Measurements from ENCODE around the gene GREB1L.
"Not testable (repeated sequence)": the region's sequence is repeated elsewhere in the genome, so short reads cannot be mapped to it uniquely, and the experiment has no call there.

The GREB1L gene

DNA sequence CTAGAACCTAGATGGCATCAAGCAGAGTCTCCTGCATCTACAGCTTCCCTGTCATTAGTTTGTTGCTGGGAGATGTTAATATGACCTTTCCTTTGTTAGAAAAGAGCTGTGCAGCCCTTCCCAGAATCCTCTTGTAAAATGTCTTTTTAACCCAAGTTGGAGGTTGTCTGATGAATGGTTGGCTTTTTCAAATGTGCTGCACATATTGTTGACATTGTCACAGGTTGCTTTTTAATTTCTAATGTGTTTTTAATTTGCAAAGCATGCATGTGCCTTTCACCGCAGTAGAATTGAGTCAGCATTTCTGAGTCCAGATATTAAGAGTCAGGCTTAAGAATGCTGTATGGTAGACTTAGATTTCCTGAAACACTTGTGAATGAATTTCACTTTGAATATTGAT is 120.8 kb downstream of the GREB1L start:
- TF ChIP-seq SUZ12 (IDR thresholded peaks at IDR 0.05; ENCODE audit: extremely low read depth, insufficient read depth, insufficient read length) = no peak
- TF ChIP-seq YY1 (IDR thresholded peaks at IDR 0.05; ENCODE audit: insufficient read depth, insufficient read length) = no peak
- no peak for TF ChIP-seq ZNF274 (IDR thresholded peaks at IDR 0.05; ENCODE audit: low read depth, low read length)
- no peak overlapping the region for H3K4me3 ChIP-seq (ENCODE audit: insufficient read length, low read depth)
- H3K36me3 ChIP-seq (ENCODE audit: insufficient read depth, insufficient read length, low read length) = no peaks in the 10 kb centered on the region
- H3K4me1 ChIP-seq (ENCODE audit: insufficient read depth, insufficient read length) = no peaks in the 10 kb centered on the region
- H3K9ac ChIP-seq (ENCODE audit: insufficient read length, low read depth) = no peak overlapping the region
- H3K27me3 ChIP-seq (ENCODE audit: insufficient read depth, insufficient read length) = no peaks in the 10 kb centered on the region
- no peak for DNase-seq (ENCODE audit: low read depth, low spot score)
- no peaks in the 10 kb centered on the region for H3K9me3 ChIP-seq (ENCODE audit: insufficient read depth, low read length)

DNA sequence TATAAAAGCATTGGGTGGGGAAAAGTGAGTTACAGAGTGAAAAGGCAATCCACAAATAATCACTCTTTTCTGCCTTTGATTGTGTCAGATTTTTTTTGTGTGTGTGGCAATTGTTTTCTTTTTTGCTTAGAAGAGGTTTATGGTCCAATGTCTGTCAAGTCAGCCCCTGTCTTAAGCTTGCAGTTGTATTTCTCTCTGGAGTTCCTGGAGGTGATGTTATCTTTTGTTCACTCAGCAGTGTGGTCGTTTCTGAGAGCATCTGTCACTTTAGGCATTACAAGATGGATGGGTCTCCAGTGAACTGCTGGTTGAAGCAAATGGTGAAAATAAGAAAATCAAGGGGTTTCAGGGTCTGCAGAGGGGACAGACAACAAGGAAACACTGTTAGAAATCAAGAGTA is 121.3 kb downstream of the GREB1L start:
- Histone ChIP-seq H3K4me3 (ENCODE audit: insufficient read length, low read depth) (no peak overlapping the region), H3K27me3 (ENCODE audit: insufficient read depth, insufficient read length) (no peaks in the 10 kb centered on the region), H3K9me3 (ENCODE audit: insufficient read depth, low read length) (no peaks in the 10 kb centered on the region), H3K36me3 (ENCODE audit: insufficient read depth, insufficient read length, low read length) (no peaks in the 10 kb centered on the region), H3K9ac (ENCODE audit: insufficient read length, low read depth) (no peak overlapping the region), H3K4me1 (ENCODE audit: insufficient read depth, insufficient read length) (no peaks in the 10 kb centered on the region)
- no peak for DNase-seq (ENCODE audit: low read depth, low spot score)
- TF ChIP-seq ZNF274 (IDR thresholded peaks at IDR 0.05; ENCODE audit: low read depth, low read length) (no peak), YY1 (IDR thresholded peaks at IDR 0.05; ENCODE audit: insufficient read depth, insufficient read length) (no peak), SUZ12 (IDR thresholded peaks at IDR 0.05; ENCODE audit: extremely low read depth, insufficient read depth, insufficient read length) (no peak)

DNA sequence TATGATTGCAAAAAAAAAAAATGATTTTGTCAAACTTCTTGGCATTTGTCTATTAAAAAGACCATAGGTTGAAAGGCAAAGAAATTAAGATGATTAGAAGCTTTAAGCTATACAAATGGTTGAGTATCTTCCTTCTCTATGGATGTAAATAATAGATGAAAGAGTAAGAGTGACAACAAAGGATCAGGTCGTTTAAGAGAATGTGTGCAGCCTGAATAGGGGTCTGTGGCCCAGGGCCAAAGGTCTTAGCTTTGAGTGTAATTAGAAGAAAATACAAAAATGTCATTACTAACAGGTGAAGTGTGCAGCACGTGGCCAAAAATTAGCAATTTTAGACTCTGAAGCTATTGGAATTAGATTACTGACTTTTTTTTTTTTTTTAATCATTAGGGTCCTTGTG is 122.4 kb downstream of the GREB1L start:
- Histone ChIP-seq H3K9me3 (ENCODE audit: insufficient read depth, low read length) (no peaks in the 10 kb centered on the region), H3K36me3 (ENCODE audit: insufficient read depth, insufficient read length, low read length) (no peaks in the 10 kb centered on the region), H3K4me1 (ENCODE audit: insufficient read depth, insufficient read length) (no peaks in the 10 kb centered on the region), H3K9ac (ENCODE audit: insufficient read length, low read depth) (no peak overlapping the region), H3K27me3 (ENCODE audit: insufficient read depth, insufficient read length) (no peaks in the 10 kb centered on the region), H3K4me3 (ENCODE audit: insufficient read length, low read depth) (no peak overlapping the region)
- no peak for DNase-seq (ENCODE audit: low read depth, low spot score)
- no peak for TF ChIP-seq ZNF274 (IDR thresholded peaks at IDR 0.05; ENCODE audit: low read depth, low read length)

DNA sequence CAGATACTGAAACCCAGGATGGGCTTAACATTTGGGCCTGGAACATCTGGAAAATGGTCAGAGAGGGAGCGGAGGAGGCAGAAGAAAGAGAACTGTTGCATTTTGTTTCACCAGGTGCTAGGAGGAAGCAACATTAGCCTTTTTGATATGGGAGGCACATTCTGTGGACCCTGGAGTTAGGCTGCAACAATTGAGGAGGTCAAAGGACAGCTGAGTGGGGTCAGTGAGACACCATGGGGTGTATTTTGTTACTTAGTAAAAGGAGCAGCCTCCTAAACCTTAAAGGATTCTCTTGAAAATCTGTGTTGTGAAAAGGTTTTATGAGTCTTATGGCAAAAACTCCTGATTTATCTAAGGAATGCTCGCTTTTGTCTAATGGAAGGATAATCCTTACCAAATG is 124.9 kb downstream of the GREB1L start:
- no peak overlapping the region for H3K4me3 ChIP-seq (ENCODE audit: insufficient read length, low read depth)
- TF ChIP-seq SUZ12 (IDR thresholded peaks at IDR 0.05; ENCODE audit: extremely low read depth, insufficient read depth, insufficient read length) (no peak), ZNF274 (IDR thresholded peaks at IDR 0.05; ENCODE audit: low read depth, low read length) (no peak), YY1 (IDR thresholded peaks at IDR 0.05; ENCODE audit: insufficient read depth, insufficient read length) (no peak)
- no peak for DNase-seq (ENCODE audit: low read depth, low spot score)
- no peaks in the 10 kb centered on the region for H3K4me1 ChIP-seq (ENCODE audit: insufficient read depth, insufficient read length)
- H3K36me3 ChIP-seq (ENCODE audit: insufficient read depth, insufficient read length, low read length) = no peaks in the 10 kb centered on the region
- no peaks in the 10 kb centered on the region for H3K9me3 ChIP-seq (ENCODE audit: insufficient read depth, low read length)
- no peak overlapping the region for H3K9ac ChIP-seq (ENCODE audit: insufficient read length, low read depth)
- H3K27me3 ChIP-seq (ENCODE audit: insufficient read depth, insufficient read length) = no peaks in the 10 kb centered on the region

DNA sequence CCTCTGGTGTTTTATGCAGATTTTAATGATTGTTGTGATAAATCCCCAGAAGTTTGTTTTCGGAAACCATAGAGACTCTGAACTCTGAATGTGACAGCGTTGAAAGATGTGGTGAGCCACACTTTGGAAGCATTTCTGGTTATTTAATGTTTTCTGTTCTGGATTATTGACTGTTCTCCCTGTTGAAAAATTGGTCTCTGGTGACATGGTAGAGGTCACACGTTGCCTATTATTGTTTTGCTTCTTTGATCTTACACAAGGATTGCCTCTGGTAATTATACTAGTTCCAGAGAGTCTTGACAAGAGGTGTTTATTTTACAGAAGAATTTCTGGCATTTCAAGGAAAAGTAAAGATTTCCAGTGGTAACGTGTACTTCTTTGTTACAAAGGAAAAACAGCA is 127.1 kb downstream of the GREB1L start:
- H3K4me3 ChIP-seq (ENCODE audit: insufficient read length, low read depth) = no peak overlapping the region
- H3K36me3 ChIP-seq (ENCODE audit: insufficient read depth, insufficient read length, low read length) = no peaks in the 10 kb centered on the region
- H3K9me3 ChIP-seq (ENCODE audit: insufficient read depth, low read length) = no peaks in the 10 kb centered on the region
- no peak for DNase-seq (ENCODE audit: low read depth, low spot score)
- no peaks in the 10 kb centered on the region for H3K4me1 ChIP-seq (ENCODE audit: insufficient read depth, insufficient read length)
- no peak overlapping the region for H3K9ac ChIP-seq (ENCODE audit: insufficient read length, low read depth)
- TF ChIP-seq SUZ12 (IDR thresholded peaks at IDR 0.05; ENCODE audit: extremely low read depth, insufficient read depth, insufficient read length) = no peak
- TF ChIP-seq ZNF274 (IDR thresholded peaks at IDR 0.05; ENCODE audit: low read depth, low read length) = no peak
- no peaks in the 10 kb centered on the region for H3K27me3 ChIP-seq (ENCODE audit: insufficient read depth, insufficient read length)

DNA sequence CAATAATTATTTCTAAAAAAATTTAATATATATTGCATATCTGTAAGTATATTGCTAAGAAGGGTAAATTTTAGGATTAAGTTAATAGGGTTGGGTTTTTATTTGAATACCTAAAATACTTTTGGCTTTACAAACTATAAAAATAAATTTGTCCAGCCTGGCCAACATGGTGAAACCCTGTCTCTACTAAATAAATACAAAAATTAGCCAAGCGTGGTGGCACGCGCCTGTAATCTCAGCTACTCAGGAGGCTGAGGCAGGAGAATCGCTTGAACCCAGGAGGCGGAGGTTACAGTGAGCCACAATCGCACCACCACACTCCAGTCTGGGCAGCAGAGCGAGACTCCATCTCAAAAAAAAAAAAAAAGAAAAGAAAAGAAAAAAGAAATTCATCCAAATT is 127.6 kb downstream of the GREB1L start:
- not testable (repeated sequence) for H3K9ac ChIP-seq (ENCODE audit: insufficient read length, low read depth); H3K36me3 ChIP-seq (ENCODE audit: insufficient read depth, insufficient read length, low read length); H3K4me1 ChIP-seq (ENCODE audit: insufficient read depth, insufficient read length); H3K4me3 ChIP-seq (ENCODE audit: insufficient read length, low read depth); H3K27me3 ChIP-seq (ENCODE audit: insufficient read depth, insufficient read length); H3K9me3 ChIP-seq (ENCODE audit: insufficient read depth, low read length); DNase-seq (ENCODE audit: low read depth, low spot score)

DNA sequence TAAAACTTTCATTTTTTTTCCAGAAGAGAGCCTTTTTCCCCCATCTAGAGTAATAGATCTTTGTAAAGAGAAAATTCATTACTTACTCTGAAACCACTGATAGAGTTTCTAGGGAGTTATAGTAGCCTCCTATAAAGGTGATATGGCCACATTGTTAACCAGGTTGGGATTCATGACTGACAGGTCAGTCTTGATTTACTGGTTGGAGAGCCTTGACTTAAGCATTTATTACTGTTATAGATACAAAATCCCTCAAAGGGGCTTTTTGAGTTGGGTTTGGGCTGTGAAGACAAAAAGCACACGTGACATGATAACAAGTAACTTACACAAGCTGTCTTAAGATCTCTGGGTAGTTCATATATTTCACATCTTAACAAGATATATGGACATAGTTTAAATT is 141.0 kb downstream of the GREB1L start:
- Histone ChIP-seq H3K27me3 (ENCODE audit: insufficient read depth, insufficient read length) (peaks cover 29% of the 10 kb centered on the region), H3K36me3 (ENCODE audit: insufficient read depth, insufficient read length, low read length) (no peaks in the 10 kb centered on the region), H3K4me3 (ENCODE audit: insufficient read length, low read depth) (no peak overlapping the region), H3K4me1 (ENCODE audit: insufficient read depth, insufficient read length) (no peaks in the 10 kb centered on the region), H3K9me3 (ENCODE audit: insufficient read depth, low read length) (no peaks in the 10 kb centered on the region), H3K9ac (ENCODE audit: insufficient read length, low read depth) (no peak overlapping the region)
- TF ChIP-seq YY1 (IDR thresholded peaks at IDR 0.05; ENCODE audit: insufficient read depth, insufficient read length) = no peak
- no peak for TF ChIP-seq SUZ12 (IDR thresholded peaks at IDR 0.05; ENCODE audit: extremely low read depth, insufficient read depth, insufficient read length)
- no peak for TF ChIP-seq ZNF274 (IDR thresholded peaks at IDR 0.05; ENCODE audit: low read depth, low read length)
- no peak for DNase-seq (ENCODE audit: low read depth, low spot score)

DNA sequence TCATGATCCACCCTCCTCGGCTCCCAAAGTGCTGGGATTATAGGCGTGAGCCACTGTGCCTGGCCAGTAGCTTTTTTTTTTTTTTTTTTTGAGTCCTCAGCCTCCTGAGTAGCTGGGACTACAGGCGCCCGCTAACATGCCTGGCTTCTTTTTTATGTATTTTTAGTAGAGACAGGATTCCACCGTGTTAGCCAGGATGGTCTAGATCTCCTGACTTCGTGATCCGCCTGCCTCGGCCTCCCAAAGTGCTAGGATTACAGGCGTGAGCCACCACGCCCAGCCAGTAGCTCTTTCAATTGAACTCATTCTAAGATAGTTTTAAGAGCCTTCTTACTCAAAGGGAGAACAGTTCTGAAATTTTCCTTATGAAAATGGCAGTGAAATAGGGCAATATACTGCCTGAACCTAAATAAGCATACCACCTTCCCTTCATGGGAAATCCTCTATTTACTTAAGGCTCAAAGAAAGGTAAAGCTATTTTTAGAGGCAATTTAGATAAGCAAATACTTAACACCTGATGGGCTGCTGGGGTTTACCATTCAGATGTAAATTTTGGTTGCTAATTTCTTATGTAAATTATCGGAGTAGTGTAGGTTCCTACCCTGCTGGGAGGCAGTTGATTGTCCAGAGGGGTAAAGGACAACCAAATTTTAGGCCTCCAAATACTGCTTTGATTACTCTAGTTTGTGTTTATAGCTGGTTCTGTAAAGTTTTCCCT is 144.7 kb downstream of the GREB1L start:
- Histone ChIP-seq H3K9ac (ENCODE audit: insufficient read length, low read depth) (no peak overlapping the region), H3K27me3 (ENCODE audit: insufficient read depth, insufficient read length) (peaks cover 51% of the 10 kb centered on the region), H3K9me3 (ENCODE audit: insufficient read depth, low read length) (no peaks in the 10 kb centered on the region; the same call in 1 of the 2 replicates), H3K4me1 (ENCODE audit: insufficient read depth, insufficient read length) (no peaks in the 10 kb centered on the region), H3K4me3 (ENCODE audit: insufficient read length, low read depth) (no peak overlapping the region), H3K36me3 (ENCODE audit: insufficient read depth, insufficient read length, low read length) (no peaks in the 10 kb centered on the region)
- no peak for TF ChIP-seq YY1 (IDR thresholded peaks at IDR 0.05; ENCODE audit: insufficient read depth, insufficient read length)
- no peak for TF ChIP-seq SUZ12 (IDR thresholded peaks at IDR 0.05; ENCODE audit: extremely low read depth, insufficient read depth, insufficient read length)
- TF ChIP-seq ZNF274 (IDR thresholded peaks at IDR 0.05; ENCODE audit: low read depth, low read length) = no peak
- DNase-seq (ENCODE audit: low read depth, low spot score) = peak; percentile 77
